Activated CD4-positive, alpha-beta T cell treated with anti-CD3 and anti-CD28 coated beads, Interleukin-2, amount 10 ng/mL, durations not matched to agents 7 days and 5 days (primary cell): ENCODE measurements around the gene NMNAT2. TPM values are rescaled to one million over a fixed set of nuclear protein-coding genes. Genes with fewer than 3 reads are reported as not detected.

Experiments
- CTCF ChIA-PET: fragments of 350-600 bp; sonication (Branson Sonifier 250); formaldehyde crosslinking; loops from one replicate; lab custom pipeline; 2021; ENCODE audit warnings: antibody characterized with exemption; lab: Charles Lee
- POLR2A ChIA-PET: fragments of 350-600 bp; sonication (Branson Sonifier 250); formaldehyde crosslinking; loops from one replicate; lab custom pipeline; 2021; ENCODE audit warnings: antibody characterized with exemption; lab: Charles Lee
- DNase-seq: peaks from one replicate; pipeline ENCODE4 v3.0.0-alpha.2; 2020
- H3K27ac Mint-ChIP-seq: one replicate; pipeline ENCODE4 v1.8.0; 2021; ENCODE audit warnings: mild to moderate bottlenecking, moderate library complexity, mixed read lengths
- H3K27me3 Mint-ChIP-seq: one replicate; pipeline ENCODE4 v1.8.0; 2021; ENCODE audit warnings: mixed read lengths
- H3K36me3 Mint-ChIP-seq: one replicate; pipeline ENCODE4 v1.8.0; 2021; ENCODE audit warnings: low read depth, mixed read lengths
- H3K4me1 Mint-ChIP-seq: one replicate; pipeline ENCODE4 v1.8.0; 2021; ENCODE audit warnings: mixed read lengths
- H3K4me3 Mint-ChIP-seq: one replicate; pipeline ENCODE4 v1.8.0; 2021; ENCODE audit warnings: mild to moderate bottlenecking, moderate library complexity, mixed read lengths
- H3K9me3 Mint-ChIP-seq: one replicate; pipeline ENCODE4 v1.8.0; 2021; ENCODE audit warnings: mixed read lengths
- total RNA-seq, 2 experiments: library from RNA; stranded (reverse); gene quantifications; one replicate each; pipeline ENCODE4 v1.2.3, GENCODE V29; 2021

NMNAT2 gene
- total RNA-seq, 2 experiments from 2014 or later, result not detected

GRCh38 chr1:183353597-183353996 lies 64.6 kb downstream of the NMNAT2 start:
- Mint-ChIP-seq H3K4me1 (no peaks in the 10 kb centered on the region), H3K9me3 (no peaks in the 10 kb centered on the region), H3K4me3 (no peak overlapping the region), H3K27ac (no peak overlapping the region), H3K36me3 (no peaks in the 10 kb centered on the region), H3K27me3 (peaks cover 8% of the 10 kb centered on the region)
- CTCF ChIA-PET, result no interaction called here
- POLR2A ChIA-PET, result no interaction called here
- no peak for DNase-seq

GRCh38 chr1:183349201-183349711 lies 68.9 kb downstream of the NMNAT2 start:
- Mint-ChIP-seq H3K27me3 (peaks cover 11% of the 10 kb centered on the region), H3K4me1 (peaks cover 1% of the 10 kb centered on the region), H3K27ac (no peak overlapping the region), H3K36me3 (no peaks in the 10 kb centered on the region), H3K9me3 (no peaks in the 10 kb centered on the region), H3K4me3 (no peak overlapping the region)
- DNase-seq, result no peak
- CTCF ChIA-PET, result interaction anchor here (1.1 kb wide), 1 partner anchor 9 kb away, joined by 3 read pairs; no protein-coding TSS in a partner anchor
- POLR2A ChIA-PET, result no interaction called here

GRCh38 chr1:183346276-183346732 lies 71.9 kb downstream of the NMNAT2 start:
- H3K4me1 Mint-ChIP-seq, result peaks cover 1% of the 10 kb centered on the region
- ChIA-PET POLR2A (no interaction called here), CTCF (interaction anchor here (0.6 kb wide), 1 partner anchor 490 kb away, joined by 3 read pairs; no protein-coding TSS in a partner anchor)
- no peaks in the 10 kb centered on the region for H3K9me3 Mint-ChIP-seq
- no peaks in the 10 kb centered on the region for H3K36me3 Mint-ChIP-seq
- no peak overlapping the region for H3K27ac Mint-ChIP-seq
- no peak for DNase-seq
- H3K27me3 Mint-ChIP-seq, result peaks cover 8% of the 10 kb centered on the region
- no peak overlapping the region for H3K4me3 Mint-ChIP-seq

- no peak overlapping the region for H3K4me3 Mint-ChIP-seq
- ChIA-PET POLR2A (no interaction called here), CTCF (interaction anchor here (0.6 kb wide), 1 partner anchor 1257 kb away, joined by 4 read pairs; no protein-coding TSS in a partner anchor)
- DNase-seq, result no peak
- no peaks in the 10 kb centered on the region for H3K36me3 Mint-ChIP-seq
- H3K9me3 Mint-ChIP-seq, result no peaks in the 10 kb centered on the region
- peaks cover 20% of the 10 kb centered on the region for H3K27me3 Mint-ChIP-seq
- no peaks in the 10 kb centered on the region for H3K4me1 Mint-ChIP-seq
- no peak overlapping the region for H3K27ac Mint-ChIP-seq
Observed at GRCh38 chr1:183339556-183340167, 78.5 kb downstream of the NMNAT2 start.

- no peak for DNase-seq
- ChIA-PET CTCF (no interaction called here), POLR2A (no interaction called here)
- Mint-ChIP-seq H3K27ac (no peak overlapping the region), H3K27me3 (peaks cover 40% of the 10 kb centered on the region), H3K4me3 (no peak overlapping the region), H3K4me1 (no peaks in the 10 kb centered on the region), H3K9me3 (no peaks in the 10 kb centered on the region), H3K36me3 (no peaks in the 10 kb centered on the region)
Observed at GRCh38 chr1:183331091-183331742, 87.0 kb downstream of the NMNAT2 start.

GRCh38 chr1:183330335-183330734 lies 87.8 kb downstream of the NMNAT2 start:
- H3K4me3 Mint-ChIP-seq, result no peak overlapping the region
- peaks cover 33% of the 10 kb centered on the region for H3K27me3 Mint-ChIP-seq
- no peaks in the 10 kb centered on the region for H3K9me3 Mint-ChIP-seq
- CTCF ChIA-PET, result no interaction called here
- no peak for DNase-seq
- no peaks in the 10 kb centered on the region for H3K36me3 Mint-ChIP-seq
- POLR2A ChIA-PET, result no interaction called here
- no peak overlapping the region for H3K27ac Mint-ChIP-seq
- no peaks in the 10 kb centered on the region for H3K4me1 Mint-ChIP-seq

GRCh38 chr1:183328371-183328770 lies 89.8 kb downstream of the NMNAT2 start:
- no peak overlapping the region for H3K27ac Mint-ChIP-seq
- no peaks in the 10 kb centered on the region for H3K36me3 Mint-ChIP-seq
- DNase-seq, result no peak
- no peaks in the 10 kb centered on the region for H3K4me1 Mint-ChIP-seq
- no peaks in the 10 kb centered on the region for H3K9me3 Mint-ChIP-seq
- CTCF ChIA-PET, result no interaction called here
- POLR2A ChIA-PET, result no interaction called here
- H3K4me3 Mint-ChIP-seq, result no peak overlapping the region
- peaks cover 28% of the 10 kb centered on the region for H3K27me3 Mint-ChIP-seq

- no peak overlapping the region for H3K4me3 Mint-ChIP-seq
- H3K27me3 Mint-ChIP-seq, result peaks cover 28% of the 10 kb centered on the region
- ChIA-PET CTCF (no interaction called here), POLR2A (no interaction called here)
- no peaks in the 10 kb centered on the region for H3K4me1 Mint-ChIP-seq
- no peaks in the 10 kb centered on the region for H3K36me3 Mint-ChIP-seq
- no peaks in the 10 kb centered on the region for H3K9me3 Mint-ChIP-seq
- DNase-seq, result no peak
- H3K27ac Mint-ChIP-seq, result no peak overlapping the region
Observed at GRCh38 chr1:183327434-183328290, 90.5 kb downstream of the NMNAT2 start.

- no peak for DNase-seq
- ChIA-PET CTCF (no interaction called here), POLR2A (no interaction called here)
- Mint-ChIP-seq H3K4me3 (no peak overlapping the region), H3K9me3 (no peaks in the 10 kb centered on the region), H3K27me3 (peaks cover 16% of the 10 kb centered on the region), H3K27ac (no peak overlapping the region), H3K36me3 (no peaks in the 10 kb centered on the region), H3K4me1 (no peaks in the 10 kb centered on the region)
Observed at GRCh38 chr1:183323849-183324683, 94.1 kb downstream of the NMNAT2 start.

- Mint-ChIP-seq H3K4me1 (no peaks in the 10 kb centered on the region), H3K36me3 (no peaks in the 10 kb centered on the region), H3K27me3 (peaks cover 6% of the 10 kb centered on the region), H3K9me3 (no peaks in the 10 kb centered on the region), H3K4me3 (no peak overlapping the region), H3K27ac (no peak overlapping the region)
- no peak for DNase-seq
- CTCF ChIA-PET, result interaction anchor here (0.6 kb wide), 1 partner anchor 260 kb away, joined by 6 read pairs; no protein-coding TSS in a partner anchor
- POLR2A ChIA-PET, result no interaction called here
Observed at GRCh38 chr1:183319606-183320005, 98.6 kb downstream of the NMNAT2 start.

GRCh38 chr1:183319051-183319450 lies 99.1 kb downstream of the NMNAT2 start:
- DNase-seq, result no peak
- H3K9me3 Mint-ChIP-seq, result no peaks in the 10 kb centered on the region
- no peaks in the 10 kb centered on the region for H3K36me3 Mint-ChIP-seq
- ChIA-PET POLR2A (no interaction called here), CTCF (interaction anchor here (0.6 kb wide), 1 partner anchor 261 kb away, joined by 6 read pairs; no protein-coding TSS in a partner anchor)
- no peak overlapping the region for H3K27ac Mint-ChIP-seq
- peaks cover 6% of the 10 kb centered on the region for H3K27me3 Mint-ChIP-seq
- H3K4me3 Mint-ChIP-seq, result no peak overlapping the region
- H3K4me1 Mint-ChIP-seq, result no peaks in the 10 kb centered on the region

- Mint-ChIP-seq H3K9me3 (no peaks in the 10 kb centered on the region), H3K27me3 (peaks cover 6% of the 10 kb centered on the region), H3K27ac (no peak overlapping the region), H3K4me3 (no peak overlapping the region), H3K36me3 (no peaks in the 10 kb centered on the region), H3K4me1 (no peaks in the 10 kb centered on the region)
- no peak for DNase-seq
- ChIA-PET POLR2A (no interaction called here), CTCF (interaction anchor here (0.9 kb wide), 1 partner anchor 12 kb away, joined by 3 read pairs; no protein-coding TSS in a partner anchor)
Observed at GRCh38 chr1:183318433-183318832, 99.7 kb downstream of the NMNAT2 start.
